Vagina (tissue), 2 donors: ENCODE results near the gene ANKRD52. TPM values are rescaled to one million over a fixed set of nuclear protein-coding genes. Genes with fewer than 3 reads are reported as not detected.
A peak's percentile ranks its signal among the peaks of the same experiment; 100 is the strongest.

Experiments used
- DNase-seq, 2 donors: peaks; one replicate each; pipeline ENCODE4 v3.0.0-alpha.2; 2017; ENCODE audit errors: extremely low spot score in 2 of 2
- H3K27ac ChIP-seq: fragments of 200-600 bp; sonication (generic); one replicate; pipeline ENCODE4 v1.5.1; 2019
- H3K27me3 ChIP-seq: fragments of 200-600 bp; sonication (generic); one replicate; pipeline ENCODE4 v1.5.1; 2019
- H3K36me3 ChIP-seq, 2 donors: fragments of 200-600 bp; sonication (generic); one replicate each; pipeline ENCODE4 v1.5.1; 2017 to 2019
- H3K4me1 ChIP-seq: fragments of 200-600 bp; sonication (generic); one replicate; pipeline ENCODE4 v1.5.1; 2019
- H3K4me3 ChIP-seq, 2 donors: fragments of 200-600 bp; sonication (generic); 1 replicate in 1 of 2; 2 replicates in 1 of 2; pipeline ENCODE4 v1.5.1; 2016 to 2019
- H3K9me3 ChIP-seq: fragments of 200-600 bp; sonication (generic); one replicate; pipeline ENCODE4 v1.5.1; 2019
- POLR2A ChIP-seq, 2 donors: fragments of 450-650 bp; IDR thresholded peaks; one replicate each; pipeline ENCODE4 v1.6.1; 2017; ENCODE audit warnings: antibody characterized with exemption in 2 of 2, mild to moderate bottlenecking in 2 of 2, moderate library complexity in 2 of 2
- POLR2AphosphoS5 ChIP-seq, 2 donors: sonication (generic); formaldehyde crosslinking; IDR thresholded peaks; one replicate each; pipeline ENCODE4 v1.9.0; 2017; ENCODE audit warnings: antibody characterized with exemption in 2 of 2, mild to moderate bottlenecking in 2 of 2, low read depth in 1 of 2; ENCODE audit not compliant: insufficient read depth in 1 of 2
- intact Hi-C: fragments of 100-400 bp; cut with DNase I; formaldehyde crosslinking; loops from one replicate; pipeline ENCODE4 v1.15.1; 2023
- total RNA-seq: library from RNA; depleted of rRNA; stranded (reverse); fragments of >200 nt; gene quantifications from one replicate; pipeline ENCODE4 v1.2.3, GENCODE V29; 2016
- TF ChIP-seq, protein P1 (sequence below), 3 experiments: fragments of 450-650 bp in 2 of 3; fragments of 200-600 bp in 1 of 3; sonication (generic) in 1 of 3; IDR thresholded peaks; one replicate each; pipeline ENCODE4 v1.5.1; 2017 to 2019; ENCODE audit warnings: antibody characterized with exemption in 3 of 3, mild to moderate bottlenecking in 2 of 3, moderate library complexity in 2 of 3

ANKRD52 gene
- total RNA-seq, 1 donor from 2014 or later = 22.6 TPM

GRCh38 chr12:56261503-56262232 is 3.5 kb upstream of the ANKRD52 start:
- Histone ChIP-seq H3K4me3 (no peak overlapping the region), H3K9me3 (no peaks in the 10 kb centered on the region), H3K27me3 (no peaks in the 10 kb centered on the region), H3K4me1 (peaks cover 26% of the 10 kb centered on the region), H3K27ac (no peak overlapping the region), H3K36me3 (no peaks in the 10 kb centered on the region)
- no peak for DNase-seq
- intact Hi-C loops = no loop called here
- TF ChIP-seq, protein P1, sequence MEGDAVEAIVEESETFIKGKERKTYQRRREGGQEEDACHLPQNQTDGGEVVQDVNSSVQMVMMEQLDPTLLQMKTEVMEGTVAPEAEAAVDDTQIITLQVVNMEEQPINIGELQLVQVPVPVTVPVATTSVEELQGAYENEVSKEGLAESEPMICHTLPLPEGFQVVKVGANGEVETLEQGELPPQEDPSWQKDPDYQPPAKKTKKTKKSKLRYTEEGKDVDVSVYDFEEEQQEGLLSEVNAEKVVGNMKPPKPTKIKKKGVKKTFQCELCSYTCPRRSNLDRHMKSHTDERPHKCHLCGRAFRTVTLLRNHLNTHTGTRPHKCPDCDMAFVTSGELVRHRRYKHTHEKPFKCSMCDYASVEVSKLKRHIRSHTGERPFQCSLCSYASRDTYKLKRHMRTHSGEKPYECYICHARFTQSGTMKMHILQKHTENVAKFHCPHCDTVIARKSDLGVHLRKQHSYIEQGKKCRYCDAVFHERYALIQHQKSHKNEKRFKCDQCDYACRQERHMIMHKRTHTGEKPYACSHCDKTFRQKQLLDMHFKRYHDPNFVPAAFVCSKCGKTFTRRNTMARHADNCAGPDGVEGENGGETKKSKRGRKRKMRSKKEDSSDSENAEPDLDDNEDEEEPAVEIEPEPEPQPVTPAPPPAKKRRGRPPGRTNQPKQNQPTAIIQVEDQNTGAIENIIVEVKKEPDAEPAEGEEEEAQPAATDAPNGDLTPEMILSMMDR (IDR thresholded peaks at IDR 0.05) = no peak

DNA sequence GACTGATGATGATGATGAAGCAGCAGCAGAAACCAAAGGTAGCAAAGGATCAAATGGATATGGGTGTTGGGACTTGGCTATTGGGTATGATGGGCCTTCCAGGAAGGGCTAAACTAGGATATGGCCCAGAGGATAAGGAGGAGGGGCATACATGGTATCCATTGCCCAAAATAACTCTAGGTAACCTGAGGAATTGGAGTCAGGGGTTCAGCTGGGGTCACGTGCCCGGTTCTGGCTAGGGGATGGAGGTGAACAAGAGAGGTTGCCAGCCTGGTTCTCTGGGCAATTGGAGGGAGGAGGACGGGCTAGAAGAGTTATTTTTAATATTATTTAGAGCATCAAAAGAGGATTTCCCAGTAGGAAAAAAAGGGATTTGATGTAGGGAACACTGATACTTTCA is 2.7 kb upstream of the ANKRD52 start:
- intact Hi-C loops = no loop called here
- H3K36me3 ChIP-seq = peaks cover 0 to 5% of the 10 kb centered on the region in 2 donors
- DNase-seq = no peak
- H3K4me1 ChIP-seq = peaks cover 27% of the 10 kb centered on the region
- TF ChIP-seq, protein P1 (IDR thresholded peaks at IDR 0.05) = no peak
- H3K27me3 ChIP-seq = no peaks in the 10 kb centered on the region
- no peak overlapping the region for H3K27ac ChIP-seq
- H3K4me3 ChIP-seq = no peak overlapping the region
- no peaks in the 10 kb centered on the region for H3K9me3 ChIP-seq

DNA sequence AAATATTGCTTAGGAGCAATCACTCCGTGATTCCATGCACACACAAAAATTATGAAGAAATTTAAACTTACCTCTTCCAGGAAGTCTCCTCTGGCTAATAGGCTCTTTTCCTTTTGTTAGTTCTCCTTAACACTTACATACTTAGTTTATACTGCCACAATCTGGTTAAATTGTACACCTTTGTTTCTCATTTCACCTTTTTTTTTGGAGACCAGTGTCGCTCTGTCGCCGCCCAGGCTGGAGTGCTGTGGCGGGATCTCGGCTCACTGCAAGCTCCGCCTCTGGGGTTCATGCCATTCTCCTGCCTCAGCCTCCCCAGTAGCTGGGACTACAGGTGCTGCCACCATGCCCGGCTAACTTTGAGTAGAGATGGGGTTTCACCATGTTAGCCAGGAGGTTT is 2.2 kb upstream of the ANKRD52 start:
- Histone ChIP-seq H3K36me3 (peaks cover 0 to 10% of the 10 kb centered on the region in 2 donors), H3K27ac (no peak overlapping the region), H3K9me3 (no peaks in the 10 kb centered on the region), H3K4me1 (peaks cover 25% of the 10 kb centered on the region), H3K27me3 (no peaks in the 10 kb centered on the region), H3K4me3 (no peak overlapping the region)
- intact Hi-C loops = no loop called here
- TF ChIP-seq, protein P1 (IDR thresholded peaks at IDR 0.05) = no peak
- TF ChIP-seq POLR2A (IDR thresholded peaks at IDR 0.05) (no peak), POLR2AphosphoS5 (IDR thresholded peaks at IDR 0.05; ENCODE audit: insufficient read depth in 1 of 2, low read depth in 1 of 2) (no peak)
- no peak for DNase-seq

DNA sequence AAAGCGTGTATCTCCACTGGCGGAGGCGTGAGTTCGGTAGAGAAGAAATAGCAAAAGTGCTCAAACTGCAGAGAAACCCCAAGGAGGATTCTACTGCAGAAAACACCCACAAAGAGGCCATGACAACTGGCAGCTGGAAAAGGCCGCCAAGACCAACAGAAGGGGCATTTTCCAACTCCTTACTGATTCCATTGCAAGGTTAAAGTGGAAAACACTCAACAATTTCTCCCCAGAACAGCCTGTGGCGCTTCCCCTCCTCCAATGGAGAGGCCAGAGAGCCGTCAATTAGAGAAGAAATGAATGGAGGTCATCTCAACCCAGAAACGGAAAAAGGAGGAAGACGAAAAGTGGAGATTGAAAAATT is 618 bp upstream of the ANKRD52 start:
- H3K4me1 ChIP-seq = peaks cover 25% of the 10 kb centered on the region
- H3K27me3 ChIP-seq = no peaks in the 10 kb centered on the region
- no peak for TF ChIP-seq POLR2A (IDR thresholded peaks at IDR 0.05)
- TF ChIP-seq, protein P1 (IDR thresholded peaks at IDR 0.05) = no peak
- no peak for TF ChIP-seq POLR2AphosphoS5 (IDR thresholded peaks at IDR 0.05; ENCODE audit: insufficient read depth in 1 of 2, low read depth in 1 of 2)
- H3K4me3 ChIP-seq = peak overlapping the region; percentile 93 to 99
- H3K36me3 ChIP-seq = peaks cover 11 to 26% of the 10 kb centered on the region in 2 donors
- intact Hi-C loops = no loop called here
- H3K27ac ChIP-seq = peak overlapping the region; percentile 84
- no peak for DNase-seq
- H3K9me3 ChIP-seq = no peaks in the 10 kb centered on the region

GRCh38 chr12:56257491-56258067 is 605 bp downstream of the ANKRD52 start:
- H3K27me3 ChIP-seq = no peaks in the 10 kb centered on the region
- DNase-seq = no peak
- intact Hi-C loops = no loop called here

More at GRCh38 chr12:56257491-56258067, 605 bp downstream of the ANKRD52 start:
- TF ChIP-seq POLR2AphosphoS5 (IDR thresholded peaks at IDR 0.05; ENCODE audit: insufficient read depth in 1 of 2, low read depth in 1 of 2) (no peak), POLR2A (IDR thresholded peaks at IDR 0.05) (no peak)
- TF ChIP-seq, protein P1 (IDR thresholded peaks at IDR 0.05) = no peak
- Histone ChIP-seq H3K36me3 (peaks cover 12 to 38% of the 10 kb centered on the region in 2 donors), H3K4me1 (peaks cover 25% of the 10 kb centered on the region), H3K27ac (peak overlapping the region; percentile 84), H3K4me3 (peak overlapping the region; percentile 93 to 99), H3K9me3 (no peaks in the 10 kb centered on the region)
